Type B pancreatic cell (in vitro differentiated cells): ENCODE measurements around the gene KCNE3. TPM values are rescaled to one million over a fixed set of nuclear protein-coding genes. Genes with fewer than 3 reads are reported as not detected.

ENCODE experiments used
- DNase-seq: peaks from one replicate; pipeline ENCODE4 v3.0.0; 2021; ENCODE audit warnings: mixed read lengths; ENCODE audit not compliant: unreplicated experiment; ENCODE audit errors: extremely low spot score
- H3K27ac Mint-ChIP-seq: 2 replicates; pipeline ENCODE4 v1.8.0; 2021; ENCODE audit warnings: mild to moderate bottlenecking, mixed read lengths
- H3K27me3 Mint-ChIP-seq: 2 replicates; pipeline ENCODE4 v1.8.0; 2021; ENCODE audit warnings: mixed read lengths
- H3K36me3 Mint-ChIP-seq: 2 replicates; pipeline ENCODE4 v1.8.0; 2021; ENCODE audit warnings: mixed read lengths
- H3K4me1 Mint-ChIP-seq: one replicate; pipeline ENCODE4 v1.8.0; 2021; ENCODE audit warnings: mixed read lengths; ENCODE audit not compliant: unreplicated experiment
- H3K4me3 Mint-ChIP-seq: 2 replicates; pipeline ENCODE4 v1.8.0; 2021; ENCODE audit warnings: mild to moderate bottlenecking, mixed read lengths
- H3K9me3 Mint-ChIP-seq: 2 replicates; pipeline ENCODE4 v1.8.0; 2021; ENCODE audit warnings: mixed read lengths
- CTCF ChIP-seq: fragments of 200-600 bp; sonication (generic); conservative IDR thresholded peaks from 2 replicates; pipeline ENCODE4 v1.5.0; 2021; ENCODE audit warnings: antibody characterized with exemption, mild to moderate bottlenecking
- total RNA-seq: library from RNA; stranded (reverse); gene quantifications from 2 replicates; pipeline ENCODE4 v1.2.1, GENCODE V29; 2021; ENCODE audit warnings: low replicate concordance

KCNE3 gene
- total RNA-seq, 1 donor from 2014 or later, result 12.5 TPM

- Mint-ChIP-seq H3K27me3 (no peaks in the 10 kb centered on the region), H3K9me3 (peaks cover 14% of the 10 kb centered on the region), H3K36me3 (peaks cover 20% of the 10 kb centered on the region), H3K4me1 (peaks cover 15% of the 10 kb centered on the region), H3K4me3 (peak overlapping the region; percentile 67), H3K27ac (peak overlapping the region; percentile 31)
- DNase-seq, result no peak
- TF ChIP-seq CTCF, result no peak
These were observed 27.6 kb upstream of the KCNE3 start for GRCh38 chr11:74494916-74495315.

- no peak for TF ChIP-seq CTCF
- Mint-ChIP-seq H3K9me3 (peaks cover 14% of the 10 kb centered on the region), H3K4me3 (peak overlapping the region; percentile 86), H3K27ac (peak overlapping the region; percentile 84), H3K36me3 (peaks cover 20% of the 10 kb centered on the region), H3K4me1 (peaks cover 16% of the 10 kb centered on the region), H3K27me3 (no peaks in the 10 kb centered on the region)
- no peak for DNase-seq
These were observed 26.7 kb upstream of the KCNE3 start for GRCh38 chr11:74493791-74494630.

GRCh38 chr11:74492974-74493790, 25.8 kb upstream of the KCNE3 start, which contains the start of gene LIPT2:
LIPT2 (minus strand) TSS chr11:74493724; CDS start chr11:74493703, 21 bp downstream.
- peak within 1 kb of the TSS; percentile 86 for H3K4me3 Mint-ChIP-seq
- peak within 1 kb of the TSS; percentile 89 for H3K27ac Mint-ChIP-seq

GRCh38 chr11:74492084-74492483, 24.7 kb upstream of the KCNE3 start:
- Mint-ChIP-seq H3K4me3 (peak overlapping the region; percentile 85), H3K4me1 (peaks cover 20% of the 10 kb centered on the region), H3K27me3 (no peaks in the 10 kb centered on the region), H3K36me3 (peaks cover 14% of the 10 kb centered on the region), H3K27ac (peak overlapping the region; percentile 89), H3K9me3 (peaks cover 12% of the 10 kb centered on the region)
- DNase-seq, result no peak
- TF ChIP-seq CTCF, result no peak

More at GRCh38 chr11:74492974-74493790, 25.8 kb upstream of the KCNE3 start, which contains the start of gene LIPT2:
- TF ChIP-seq CTCF, result no peak
- Mint-ChIP-seq H3K27me3 (no peaks in the 10 kb centered on the region), H3K9me3 (peaks cover 14% of the 10 kb centered on the region), H3K4me1 (peaks cover 20% of the 10 kb centered on the region), H3K36me3 (peaks cover 20% of the 10 kb centered on the region)
- peak; percentile 97 for DNase-seq

GRCh38 chr11:74490941-74491340, 23.6 kb upstream of the KCNE3 start:
- H3K4me3 Mint-ChIP-seq, result no peak overlapping the region
- no peaks in the 10 kb centered on the region for H3K27me3 Mint-ChIP-seq
- peaks cover 9% of the 10 kb centered on the region for H3K9me3 Mint-ChIP-seq
- no peak for TF ChIP-seq CTCF
- H3K27ac Mint-ChIP-seq, result no peak overlapping the region
- peaks cover 20% of the 10 kb centered on the region for H3K4me1 Mint-ChIP-seq
- H3K36me3 Mint-ChIP-seq, result peaks cover 11% of the 10 kb centered on the region
- no peak for DNase-seq
